WERI-Rb-1 (cell line): ENCODE data around the gene NOL4L.

Experiments used
- DNase-seq: peaks from one replicate; pipeline ENCODE4 v3.0.0-alpha.2; 2020
- H3K27ac ChIP-seq: fragments of 250-450 bp; sonication (Bioruptor Pico); 2 replicates; pipeline ENCODE4 v1.5.1; 2020; ENCODE audit warnings: mild to moderate bottlenecking, moderate library complexity
- H3K27me3 ChIP-seq: fragments of 250-450 bp; sonication (Bioruptor Pico); 2 replicates; pipeline ENCODE4 v1.5.1; 2021; ENCODE audit warnings: mild to moderate bottlenecking, low read depth, moderate library complexity; ENCODE audit not compliant: insufficient read depth, severe bottlenecking
- H3K36me3 ChIP-seq: fragments of 250-450 bp; sonication (Bioruptor Pico); 2 replicates; pipeline ENCODE4 v1.5.1; 2020; ENCODE audit warnings: mild to moderate bottlenecking, moderate library complexity
- H3K4me3 ChIP-seq: 2 replicates; pipeline ENCODE4 v1.5.1; 2011; ENCODE audit warnings: low read depth, mild to moderate bottlenecking, control low read depth, low read length
- H3K9me3 ChIP-seq: fragments of 250-450 bp; sonication (Bioruptor Pico); 2 replicates; pipeline ENCODE4 v1.5.1; 2021; ENCODE audit warnings: mild to moderate bottlenecking, moderate library complexity; ENCODE audit not compliant: severe bottlenecking
- TF ChIP-seq, protein P1 (sequence below): IDR thresholded peaks from 2 replicates; pipeline ENCODE4 v1.5.1; 2011; ENCODE audit warnings: low read depth, mild to moderate bottlenecking, control low read depth, inconsistent platforms, low read length

Gene NOL4L

DNA sequence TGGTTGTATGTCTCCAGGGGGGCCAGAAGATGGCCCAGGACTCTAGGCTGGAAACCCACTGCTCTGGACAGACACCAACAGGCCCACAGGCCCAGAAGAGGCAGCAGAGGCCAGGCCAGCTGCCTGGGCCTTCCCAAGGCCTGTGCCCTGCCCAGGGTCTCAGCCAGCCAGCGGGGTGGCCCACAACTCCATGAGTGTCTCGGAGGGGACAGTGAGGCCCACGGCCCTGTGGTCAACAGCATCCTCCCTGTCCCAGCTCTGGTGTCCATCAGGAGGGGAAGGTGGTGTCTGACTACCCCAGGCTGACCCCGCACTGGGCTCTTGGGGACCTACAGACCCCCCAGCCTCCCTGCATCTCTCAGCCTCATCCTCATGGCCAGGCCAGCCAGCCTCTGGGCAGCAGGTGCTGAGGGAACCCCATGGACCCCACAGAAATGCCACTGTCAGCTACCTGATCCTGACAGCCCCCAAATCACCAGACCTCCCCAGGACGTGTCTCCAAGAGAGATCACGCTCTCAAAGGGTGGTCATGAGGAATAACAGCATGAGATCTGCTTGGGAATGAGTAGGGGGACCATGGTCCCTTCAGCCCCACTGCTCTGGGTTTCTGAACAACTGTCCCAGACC, 112.4 kb downstream of the NOL4L start:
- DNase-seq: no peak
- TF ChIP-seq, protein P1, sequence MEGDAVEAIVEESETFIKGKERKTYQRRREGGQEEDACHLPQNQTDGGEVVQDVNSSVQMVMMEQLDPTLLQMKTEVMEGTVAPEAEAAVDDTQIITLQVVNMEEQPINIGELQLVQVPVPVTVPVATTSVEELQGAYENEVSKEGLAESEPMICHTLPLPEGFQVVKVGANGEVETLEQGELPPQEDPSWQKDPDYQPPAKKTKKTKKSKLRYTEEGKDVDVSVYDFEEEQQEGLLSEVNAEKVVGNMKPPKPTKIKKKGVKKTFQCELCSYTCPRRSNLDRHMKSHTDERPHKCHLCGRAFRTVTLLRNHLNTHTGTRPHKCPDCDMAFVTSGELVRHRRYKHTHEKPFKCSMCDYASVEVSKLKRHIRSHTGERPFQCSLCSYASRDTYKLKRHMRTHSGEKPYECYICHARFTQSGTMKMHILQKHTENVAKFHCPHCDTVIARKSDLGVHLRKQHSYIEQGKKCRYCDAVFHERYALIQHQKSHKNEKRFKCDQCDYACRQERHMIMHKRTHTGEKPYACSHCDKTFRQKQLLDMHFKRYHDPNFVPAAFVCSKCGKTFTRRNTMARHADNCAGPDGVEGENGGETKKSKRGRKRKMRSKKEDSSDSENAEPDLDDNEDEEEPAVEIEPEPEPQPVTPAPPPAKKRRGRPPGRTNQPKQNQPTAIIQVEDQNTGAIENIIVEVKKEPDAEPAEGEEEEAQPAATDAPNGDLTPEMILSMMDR: no peak
- H3K27me3 ChIP-seq: no peaks in the 10 kb centered on the region
- no peak overlapping the region for H3K27ac ChIP-seq
- H3K4me3 ChIP-seq: no peak overlapping the region
- H3K9me3 ChIP-seq: no peaks in the 10 kb centered on the region
- H3K36me3 ChIP-seq: peaks cover 51% of the 10 kb centered on the region

DNA sequence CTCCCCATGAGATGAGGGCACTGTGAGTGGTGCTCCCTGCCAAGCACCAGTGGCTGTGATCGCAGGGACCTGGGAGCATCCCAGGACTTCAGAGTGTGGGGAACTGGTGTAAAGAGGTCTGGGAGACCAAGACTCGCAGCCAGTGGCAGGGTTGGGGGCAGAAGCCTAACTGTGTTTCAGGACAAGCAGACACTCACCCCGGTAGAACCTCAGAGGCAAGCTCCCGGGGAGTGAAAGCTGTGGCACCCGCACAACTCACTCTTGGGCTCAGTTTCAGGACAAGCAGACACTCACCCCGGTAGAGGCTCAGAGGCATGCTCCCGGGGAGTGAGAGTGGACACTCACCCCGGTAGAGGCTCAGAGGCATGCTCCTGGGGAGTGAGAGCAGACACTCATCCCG, 114.2 kb downstream of the NOL4L start:
- no peaks in the 10 kb centered on the region for H3K27me3 ChIP-seq
- H3K27ac ChIP-seq: no peak overlapping the region; the same call in 1 of the 2 replicates
- H3K4me3 ChIP-seq: no peak overlapping the region
- no peak for DNase-seq
- TF ChIP-seq, protein P1: no peak
- H3K36me3 ChIP-seq: peaks cover 58% of the 10 kb centered on the region
- H3K9me3 ChIP-seq: no peaks in the 10 kb centered on the region

DNA sequence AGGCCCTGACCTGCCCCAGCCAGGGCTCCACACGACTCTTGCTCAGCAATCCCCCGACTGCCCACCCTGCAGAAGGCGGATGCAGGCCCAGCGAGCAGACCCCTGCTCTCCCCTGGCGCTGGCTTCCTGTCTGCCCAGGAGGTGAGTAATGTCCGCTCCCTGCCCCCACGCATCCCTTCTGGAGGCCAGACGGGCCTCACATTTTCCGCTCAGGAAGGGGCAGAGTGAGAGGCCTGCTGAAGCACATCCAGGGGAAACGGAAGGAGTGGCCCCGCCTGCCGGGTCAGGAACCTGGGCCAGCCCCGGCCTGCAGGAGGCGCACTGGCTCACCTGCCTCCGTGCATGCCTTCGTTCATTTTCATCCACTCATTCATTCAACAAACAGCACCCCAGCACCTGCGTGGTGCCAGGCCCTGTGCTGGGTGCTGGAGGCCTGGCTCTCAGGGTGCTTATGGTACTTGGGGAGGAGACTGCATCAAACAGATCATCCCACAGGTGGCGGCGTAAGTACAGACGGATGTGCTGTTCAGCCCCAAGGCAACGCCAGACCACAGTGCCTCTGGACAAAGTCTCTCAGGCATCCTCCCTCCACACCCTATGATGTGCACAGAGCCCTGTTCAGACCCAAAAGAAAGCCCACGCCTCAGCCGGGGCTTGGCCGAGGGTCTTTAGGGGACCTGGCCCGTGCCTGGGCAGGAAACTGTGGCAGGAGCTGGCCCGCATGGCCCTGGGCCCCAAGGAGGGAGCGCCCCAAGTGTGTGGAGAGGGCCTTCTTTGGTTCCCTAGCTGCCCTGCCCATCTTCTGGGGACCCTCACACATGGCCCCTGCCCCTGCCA, 114.9 kb downstream of the NOL4L start:
- Histone ChIP-seq H3K9me3 (no peaks in the 10 kb centered on the region), H3K4me3 (no peak overlapping the region), H3K27ac (no peak overlapping the region; the same call in 1 of the 2 replicates), H3K36me3 (peaks cover 63% of the 10 kb centered on the region), H3K27me3 (no peaks in the 10 kb centered on the region)
- TF ChIP-seq, protein P1: peak; percentile 65
- peak; percentile 66 for DNase-seq

DNA sequence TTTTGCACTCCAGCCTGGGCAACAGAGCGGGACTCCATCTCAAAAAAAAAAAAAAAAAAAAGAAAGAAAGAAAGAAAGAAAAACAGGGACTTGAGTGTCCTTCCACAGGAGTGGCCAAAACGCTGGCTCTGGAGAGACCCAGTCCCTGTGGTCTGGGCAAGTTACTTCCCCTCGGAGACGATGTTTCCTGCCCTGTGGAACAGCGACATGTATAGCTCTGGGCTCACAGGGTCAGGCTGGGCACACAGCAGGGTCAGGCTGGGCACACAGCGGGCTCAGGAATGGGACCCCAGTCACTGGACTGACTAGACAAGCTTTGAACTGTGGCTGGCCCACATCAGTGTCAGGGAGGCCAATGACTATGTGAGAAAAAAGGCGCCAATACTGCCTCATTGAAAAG, 116.3 kb downstream of the NOL4L start:
- H3K36me3 ChIP-seq: peaks cover 61% of the 10 kb centered on the region

DNA sequence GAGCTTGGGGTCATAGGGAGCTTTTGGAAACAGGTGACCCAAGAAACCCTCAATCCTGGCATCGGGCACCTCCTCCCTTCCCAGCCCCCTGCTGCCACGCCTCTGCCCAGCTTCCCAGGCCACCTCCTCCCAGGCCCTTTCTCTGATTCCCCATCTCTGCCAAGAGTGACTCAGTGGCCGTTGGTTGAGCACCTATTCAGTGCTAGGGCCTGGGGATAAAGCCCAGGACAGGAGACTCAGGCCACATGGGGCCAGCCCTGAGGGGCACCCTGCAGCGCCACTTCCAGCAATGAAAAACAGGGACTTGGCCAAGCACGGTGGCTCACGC, 116.9 kb downstream of the NOL4L start:
- H3K36me3 ChIP-seq: peaks cover 60% of the 10 kb centered on the region
- H3K4me3 ChIP-seq: no peak overlapping the region
- no peak overlapping the region for H3K27ac ChIP-seq
- H3K9me3 ChIP-seq: no peaks in the 10 kb centered on the region
- TF ChIP-seq, protein P1: no peak
- no peak for DNase-seq
- H3K27me3 ChIP-seq: no peaks in the 10 kb centered on the region

More for the DNA sequence above, 116.3 kb downstream of the NOL4L start:
- DNase-seq: no peak
- no peaks in the 10 kb centered on the region for H3K9me3 ChIP-seq
- no peak overlapping the region for H3K27ac ChIP-seq
- no peaks in the 10 kb centered on the region for H3K27me3 ChIP-seq
- TF ChIP-seq, protein P1: no peak
- no peak overlapping the region for H3K4me3 ChIP-seq
